Stimulated activated CD8-positive, alpha-beta memory T cell treated with anti-CD3 and anti-CD28 coated beads, Interleukin-7, amount 100 ng/mL, for 24 hours (primary cell): ENCODE measurements around the gene LARGE1.

Experiments
- DNase-seq: peaks from one replicate; pipeline ENCODE4 v3.0.0-alpha.2; 2020; ENCODE audit warnings: low read depth

The LARGE1 gene

GRCh38 chr22:33772745-33773144, 147.5 kb downstream of the LARGE1 start:
- no peak for DNase-seq

DNA sequence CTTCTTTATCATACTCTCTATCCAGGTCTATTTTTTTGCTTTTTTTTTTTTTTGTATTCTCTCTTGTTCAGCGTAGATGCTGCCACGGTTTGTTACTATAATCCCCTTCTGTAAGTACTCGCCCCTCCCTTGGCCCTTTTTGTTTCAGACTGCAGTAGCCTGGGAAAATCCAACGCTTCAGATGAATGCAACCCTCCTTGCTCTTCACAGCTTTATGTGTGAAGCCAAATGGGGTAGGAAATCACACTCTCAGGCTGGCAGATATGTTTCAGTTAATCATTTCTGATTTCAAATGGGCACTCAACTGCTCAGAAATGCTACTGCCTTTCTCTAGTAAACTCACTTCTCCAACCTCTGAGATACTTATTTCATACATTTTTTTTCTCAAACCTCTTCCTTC, 149.1 kb downstream of the LARGE1 start:
- no peak for DNase-seq

GRCh38 chr22:33770723-33771122, 149.6 kb downstream of the LARGE1 start:
- no peak for DNase-seq

- DNase-seq = no peak
Observed at GRCh38 chr22:33766091-33766490, 154.2 kb downstream of the LARGE1 start.

DNA sequence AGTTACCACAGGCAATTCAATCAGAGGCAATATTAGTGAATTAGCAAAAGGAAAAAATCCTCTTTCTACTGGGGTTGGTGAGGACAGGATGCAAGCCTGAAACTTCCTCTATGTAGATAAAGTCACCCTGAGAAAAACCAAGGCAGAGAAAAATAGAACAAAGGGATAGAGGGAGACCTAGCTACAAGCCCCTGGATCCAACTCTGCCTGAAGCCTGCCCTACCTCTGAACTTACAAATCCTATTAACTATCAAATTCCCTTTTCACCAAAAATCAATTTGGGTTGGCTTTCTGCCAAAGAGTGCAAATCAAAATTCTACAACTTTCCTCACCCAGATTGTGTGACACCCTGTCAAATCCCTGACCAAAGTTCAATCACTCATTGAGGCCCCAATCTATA, 161.3 kb downstream of the LARGE1 start:
- DNase-seq = no peak

DNA sequence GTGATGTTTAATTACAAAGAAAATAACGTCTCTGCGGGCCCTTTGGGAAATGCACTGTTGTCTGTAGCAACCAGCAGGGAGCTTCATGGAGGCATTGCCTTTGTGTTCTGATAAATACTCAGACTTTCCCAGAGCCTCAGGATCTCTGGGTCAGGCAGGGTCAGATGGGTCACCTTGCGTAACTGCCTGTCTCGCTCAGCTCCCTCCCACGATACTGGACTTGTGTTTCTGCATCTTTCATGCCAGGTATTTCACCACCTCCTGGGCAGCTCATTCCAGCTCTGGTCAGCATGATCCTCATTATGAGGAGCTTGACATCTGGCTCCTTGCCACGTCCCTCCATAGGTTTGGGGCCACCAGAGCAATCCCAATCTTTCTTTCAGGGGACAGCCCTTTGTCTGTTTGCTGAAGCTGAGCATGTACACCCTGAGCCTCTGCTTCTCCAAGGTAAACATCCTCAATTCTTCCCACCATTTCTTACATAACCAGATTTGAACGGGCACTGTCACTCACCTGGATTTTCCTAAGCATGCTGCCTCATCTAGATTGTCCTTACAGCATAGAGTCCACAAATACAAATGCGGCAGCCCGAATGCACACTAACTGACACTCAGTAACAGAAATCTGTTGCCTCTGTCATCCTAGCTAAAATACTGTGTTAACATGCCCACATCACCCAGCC, 162.3 kb downstream of the LARGE1 start:
- DNase-seq = no peak

GRCh38 chr22:33757041-33757801, 163.1 kb downstream of the LARGE1 start:
- no peak for DNase-seq

GRCh38 chr22:33756508-33756949, 163.7 kb downstream of the LARGE1 start:
- no peak for DNase-seq

DNA sequence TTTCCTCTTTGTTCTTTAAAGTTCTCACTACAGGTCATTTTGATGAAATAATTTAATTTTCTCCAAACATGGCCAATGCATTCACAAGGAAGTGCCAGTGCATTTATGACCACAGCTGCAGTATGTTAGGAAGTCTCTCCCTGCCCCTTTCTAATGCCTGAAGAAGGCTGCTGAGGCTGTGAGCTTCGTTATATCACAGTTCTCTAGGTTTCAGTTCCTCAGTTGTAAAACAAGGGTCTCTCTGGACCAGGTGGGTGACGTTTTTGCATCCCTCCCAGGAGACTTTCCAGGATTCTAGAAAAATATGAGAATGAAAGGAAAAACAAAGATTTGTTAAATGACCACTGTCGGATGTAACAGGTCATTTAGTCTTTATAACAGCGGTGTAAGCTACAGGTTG, 171.6 kb downstream of the LARGE1 start:
- no peak for DNase-seq

GRCh38 chr22:33747576-33748180, 172.6 kb downstream of the LARGE1 start:
- DNase-seq = no peak

- DNase-seq = no peak
Observed at GRCh38 chr22:33747029-33747428, 173.2 kb downstream of the LARGE1 start.

GRCh38 chr22:33746501-33746928, 173.8 kb downstream of the LARGE1 start:
- no peak for DNase-seq

- DNase-seq = no peak
Observed at GRCh38 chr22:33745501-33745900, 174.8 kb downstream of the LARGE1 start.

GRCh38 chr22:33743756-33744155, 176.5 kb downstream of the LARGE1 start:
- DNase-seq = no peak

GRCh38 chr22:33741025-33741424, 179.3 kb downstream of the LARGE1 start:
- no peak for DNase-seq

DNA sequence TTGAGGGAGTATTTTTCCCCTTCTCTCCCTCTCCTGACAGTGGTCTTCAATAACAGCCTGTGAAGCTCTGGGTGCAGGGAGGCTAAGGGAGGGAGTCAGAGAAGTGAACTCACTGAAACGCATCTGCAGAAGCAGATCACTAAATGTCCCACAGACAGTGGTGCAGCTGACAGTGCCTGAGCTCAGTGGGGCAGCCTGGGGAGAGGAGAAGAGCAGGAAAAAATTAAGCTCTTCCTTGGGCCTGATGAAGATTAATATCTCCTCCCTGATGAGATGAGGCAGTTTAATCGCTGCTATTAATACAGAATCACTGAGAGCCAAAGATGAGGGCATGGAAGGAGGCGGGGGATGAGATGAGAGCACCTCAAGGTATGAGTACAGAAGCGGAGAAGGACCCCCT, 180.8 kb downstream of the LARGE1 start:
- DNase-seq = no peak

- no peak for DNase-seq
Observed at GRCh38 chr22:33737662-33738061, 182.6 kb downstream of the LARGE1 start.

- DNase-seq = no peak
Observed at GRCh38 chr22:33735978-33736377, 184.3 kb downstream of the LARGE1 start.

- no peak for DNase-seq
Observed at GRCh38 chr22:33728847-33729246, 191.4 kb downstream of the LARGE1 start.

- DNase-seq = no peak
Observed at GRCh38 chr22:33726294-33726734, 194.0 kb downstream of the LARGE1 start.

DNA sequence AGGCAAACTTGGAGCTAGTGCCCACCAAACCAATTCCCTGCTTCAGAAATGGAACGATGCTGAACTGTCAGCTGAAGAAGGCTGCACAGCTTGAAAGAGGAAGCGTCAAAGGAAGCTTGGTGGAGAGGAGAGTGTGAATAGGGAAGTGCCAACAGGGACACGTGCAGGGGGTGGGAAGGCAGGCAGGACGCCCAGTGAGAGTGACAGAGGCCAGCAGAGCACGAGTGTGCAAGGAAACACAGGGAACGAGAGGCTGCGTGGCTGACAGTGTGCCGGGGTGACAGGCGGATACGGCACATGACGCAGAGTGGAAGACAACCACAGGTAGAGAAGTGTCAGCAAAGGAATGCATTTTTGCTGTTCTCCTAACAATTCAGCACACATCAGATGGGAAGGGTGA, 196.4 kb downstream of the LARGE1 start:
- DNase-seq = no peak

- no peak for DNase-seq
Observed at GRCh38 chr22:33722816-33723215, 197.5 kb downstream of the LARGE1 start.
